Osteocyte (in vitro differentiated cells): ENCODE results near the gene MOSPD3. TPM values are rescaled to one million over a fixed set of nuclear protein-coding genes. Genes with fewer than 3 reads are reported as not detected.
A peak's percentile ranks its signal among the peaks of the same experiment; 100 is the strongest.

Source experiments
- DNase-seq: peaks from one replicate; pipeline ENCODE4 v3.0.0; 2021; ENCODE audit warnings: mixed read lengths; ENCODE audit not compliant: unreplicated experiment; ENCODE audit errors: extremely low spot score
- H3K27ac Mint-ChIP-seq: one replicate; pipeline ENCODE4 v1.8.0; 2021; ENCODE audit warnings: mild to moderate bottlenecking, mixed read lengths; ENCODE audit not compliant: unreplicated experiment
- H3K27me3 Mint-ChIP-seq: one replicate; pipeline ENCODE4 v1.8.0; 2021; ENCODE audit warnings: mixed read lengths; ENCODE audit not compliant: unreplicated experiment
- H3K36me3 Mint-ChIP-seq: one replicate; pipeline ENCODE4 v1.8.0; 2021; ENCODE audit warnings: mixed read lengths; ENCODE audit not compliant: unreplicated experiment
- H3K4me1 Mint-ChIP-seq: one replicate; pipeline ENCODE4 v1.8.0; 2021; ENCODE audit warnings: mixed read lengths; ENCODE audit not compliant: unreplicated experiment
- H3K4me3 Mint-ChIP-seq: one replicate; pipeline ENCODE4 v1.8.0; 2021; ENCODE audit warnings: mild to moderate bottlenecking, moderate library complexity, mixed read lengths; ENCODE audit not compliant: unreplicated experiment
- H3K9me3 Mint-ChIP-seq: one replicate; pipeline ENCODE4 v1.8.0; 2021; ENCODE audit warnings: mixed read lengths; ENCODE audit not compliant: unreplicated experiment
- CTCF ChIP-seq: fragments of 200-600 bp; sonication (generic); IDR thresholded peaks from 2 replicates; pipeline ENCODE4 v1.5.0; 2021; ENCODE audit warnings: antibody characterized with exemption, mild to moderate bottlenecking, moderate library complexity
- total RNA-seq: library from RNA; stranded (reverse); gene quantifications from 2 replicates; pipeline ENCODE4 v1.2.1, GENCODE V29; 2021

The MOSPD3 gene
- total RNA-seq, 1 donor from 2014 or later: 26.3 TPM

DNA sequence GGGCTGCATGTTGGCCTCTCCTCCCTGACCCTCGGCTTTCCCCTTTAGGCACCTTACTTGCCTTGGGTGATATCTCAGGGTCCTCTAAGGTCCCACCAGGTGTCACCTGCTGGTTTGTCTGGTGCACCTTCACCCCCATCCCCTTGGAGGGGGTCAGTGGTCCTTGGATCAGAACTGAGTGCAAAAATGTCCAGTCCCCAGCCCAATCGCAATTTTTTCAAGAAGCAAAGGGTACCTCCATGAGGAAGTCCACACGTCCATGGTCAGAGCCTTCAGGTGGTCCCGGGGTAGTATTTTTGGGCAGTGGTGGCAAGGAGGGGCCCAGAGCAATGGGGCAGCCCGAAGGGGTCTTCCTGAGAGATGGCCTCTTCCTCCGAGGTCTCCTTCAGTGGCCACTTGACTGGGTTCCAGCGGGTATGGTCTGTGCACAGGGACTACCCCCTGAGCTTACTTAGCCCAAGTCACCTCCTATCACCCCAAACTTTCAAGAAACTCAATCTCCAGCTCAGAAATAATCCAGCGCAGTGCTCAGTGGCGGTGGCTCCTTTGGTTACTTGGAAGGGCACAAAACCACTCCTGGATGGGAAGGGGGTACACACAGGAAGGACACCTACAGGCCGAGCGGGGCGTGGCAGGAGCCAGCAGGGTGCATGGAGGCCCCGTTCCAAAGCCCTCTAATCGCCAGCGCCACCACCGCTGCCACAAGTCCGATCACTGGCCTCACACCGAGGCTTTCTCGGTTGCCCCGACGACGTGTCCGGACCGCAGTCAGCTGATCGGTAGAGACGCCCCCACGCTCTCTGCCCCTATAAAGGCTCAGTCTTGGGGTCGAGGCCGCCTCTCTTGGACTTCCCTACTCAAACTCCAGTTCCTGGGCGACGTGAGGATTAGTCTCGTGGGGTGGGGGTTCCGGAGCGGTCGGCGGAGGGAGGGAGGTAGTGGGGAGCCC is 43.2 kb upstream of the MOSPD3 start:
- no peak for DNase-seq
- peaks cover 17% of the 10 kb centered on the region for H3K4me1 Mint-ChIP-seq
- no peaks in the 10 kb centered on the region for H3K27me3 Mint-ChIP-seq
- H3K4me3 Mint-ChIP-seq: no peak overlapping the region
- H3K36me3 Mint-ChIP-seq: no peaks in the 10 kb centered on the region
- H3K9me3 Mint-ChIP-seq: no peaks in the 10 kb centered on the region
- peak; percentile 29 for TF ChIP-seq CTCF
- H3K27ac Mint-ChIP-seq: no peak overlapping the region

- TF ChIP-seq CTCF: no peak
- no peak for DNase-seq
- no peaks in the 10 kb centered on the region for H3K27me3 Mint-ChIP-seq
- no peaks in the 10 kb centered on the region for H3K9me3 Mint-ChIP-seq
- H3K27ac Mint-ChIP-seq: no peak overlapping the region
- no peak overlapping the region for H3K4me3 Mint-ChIP-seq
- H3K4me1 Mint-ChIP-seq: peaks cover 17% of the 10 kb centered on the region
- H3K36me3 Mint-ChIP-seq: peaks cover 3% of the 10 kb centered on the region
Observed at GRCh38 chr7:100570954-100571828, 41.1 kb upstream of the MOSPD3 start.

GRCh38 chr7:100571829-100572116 is 40.6 kb upstream of the MOSPD3 start:
- DNase-seq: no peak
- Mint-ChIP-seq H3K36me3 (peaks cover 7% of the 10 kb centered on the region), H3K4me1 (peaks cover 17% of the 10 kb centered on the region), H3K9me3 (no peaks in the 10 kb centered on the region), H3K27ac (no peak overlapping the region), H3K4me3 (no peak overlapping the region), H3K27me3 (no peaks in the 10 kb centered on the region)
- TF ChIP-seq CTCF: no peak

DNA sequence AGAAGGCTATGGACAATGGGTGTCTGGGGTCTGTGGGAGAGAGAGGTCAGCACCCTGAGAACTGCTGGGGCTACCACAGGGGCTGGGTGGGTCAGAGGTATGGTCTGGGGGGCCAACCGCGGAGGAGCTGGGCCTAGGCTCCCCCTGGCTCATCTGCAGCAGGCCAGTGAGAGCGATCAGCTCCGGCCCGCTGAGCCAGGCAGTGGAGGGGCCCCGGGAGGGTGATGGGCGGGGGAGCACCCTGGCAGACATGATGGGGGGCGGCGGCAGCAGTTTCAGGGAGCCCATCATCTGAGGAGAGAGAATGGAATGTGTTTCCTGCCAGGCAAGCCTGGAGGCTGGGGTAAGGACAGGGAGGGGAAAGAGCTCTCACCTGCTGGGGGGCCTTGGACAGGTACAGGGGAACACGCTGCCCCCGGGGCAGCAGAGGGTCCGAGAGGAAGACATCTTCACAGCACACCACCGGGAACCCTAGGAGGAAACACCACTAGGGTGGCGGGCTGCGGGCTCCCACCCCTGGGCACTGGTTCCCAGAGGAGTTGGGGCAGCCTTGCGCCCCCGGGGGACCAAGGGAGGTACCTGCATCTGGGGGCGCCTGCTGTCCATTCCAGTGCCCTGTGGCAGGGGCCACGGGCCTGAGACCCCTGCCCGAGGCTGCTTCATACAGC is 39.9 kb upstream of the MOSPD3 start:
- no peak overlapping the region for H3K27ac Mint-ChIP-seq
- H3K27me3 Mint-ChIP-seq: no peaks in the 10 kb centered on the region
- H3K36me3 Mint-ChIP-seq: peaks cover 7% of the 10 kb centered on the region
- DNase-seq: no peak
- H3K4me1 Mint-ChIP-seq: peaks cover 17% of the 10 kb centered on the region
- no peak overlapping the region for H3K4me3 Mint-ChIP-seq
- no peak for TF ChIP-seq CTCF
- no peaks in the 10 kb centered on the region for H3K9me3 Mint-ChIP-seq
